RKO (cell line): Measurements from ENCODE around the gene CCL3.
"Not testable (repeated sequence)": the region's sequence is repeated elsewhere in the genome, so short reads cannot be mapped to it uniquely, and the experiment has no call there.

ENCODE experiments used
- DNase-seq: peaks from one replicate; pipeline ENCODE4 v3.0.0-alpha.2; 2016; ENCODE audit warnings: low spot score

CCL3 gene

GRCh38 chr17:36089888-36090836, at the start of gene CCL3:
TSS of gene CCL3 (minus strand) at chr17:36090143. CDS start at chr17:36090058, 85 bp downstream.
- peak; percentile 34 for DNase-seq

- DNase-seq, result no peak
Observed at GRCh38 chr17:36136439-36136838, 46.5 kb upstream of the CCL3 start.

- no peak for DNase-seq
Observed at GRCh38 chr17:36136036-36136435, 46.1 kb upstream of the CCL3 start.

GRCh38 chr17:36135465-36135864, 45.5 kb upstream of the CCL3 start:
- DNase-seq, result no peak

- no peak for DNase-seq
Observed at GRCh38 chr17:36133602-36134236, 43.8 kb upstream of the CCL3 start.

- no peak for DNase-seq
Observed at GRCh38 chr17:36132421-36132831, 42.5 kb upstream of the CCL3 start.

- no peak for DNase-seq
Observed at GRCh38 chr17:36131931-36132330, 42.0 kb upstream of the CCL3 start.

GRCh38 chr17:36131421-36131820, 41.5 kb upstream of the CCL3 start:
- peak; percentile 53 for DNase-seq

GRCh38 chr17:36130346-36130745, 40.4 kb upstream of the CCL3 start:
- DNase-seq, result no peak

- DNase-seq, result no peak
Observed at GRCh38 chr17:36129616-36130015, 39.7 kb upstream of the CCL3 start.

- DNase-seq, result no peak
Observed at GRCh38 chr17:36128411-36128978, 38.6 kb upstream of the CCL3 start.

- DNase-seq, result no peak
Observed at GRCh38 chr17:36127911-36128310, 38.0 kb upstream of the CCL3 start.

GRCh38 chr17:36127199-36127893, 37.4 kb upstream of the CCL3 start:
- DNase-seq, result no peak

GRCh38 chr17:36124879-36125824, 35.2 kb upstream of the CCL3 start:
- peak; percentile 43 for DNase-seq

- DNase-seq, result no peak
Observed at GRCh38 chr17:36123431-36123830, 33.5 kb upstream of the CCL3 start.

- DNase-seq, result not testable (repeated sequence)
Observed at GRCh38 chr17:36121099-36121498, 31.2 kb upstream of the CCL3 start.

- no peak for DNase-seq
Observed at GRCh38 chr17:36120221-36120620, 30.3 kb upstream of the CCL3 start.

GRCh38 chr17:36118477-36119353, 28.8 kb upstream of the CCL3 start:
- DNase-seq, result no peak

GRCh38 chr17:36117505-36118382, 27.8 kb upstream of the CCL3 start:
- no peak for DNase-seq
